Stimulated activated CD4-positive, alpha-beta T cell treated with anti-CD3 and anti-CD28 coated beads, Interleukin-4, amount 100 ng/mL, for 1 hour (primary cell): ENCODE results near the gene PATJ.
"Not testable (repeated sequence)": the region's sequence is repeated elsewhere in the genome, so short reads cannot be mapped to it uniquely, and the experiment has no call there.

ENCODE experiments used
- DNase-seq: peaks from one replicate; pipeline ENCODE4 v3.0.0-alpha.2; 2020

The PATJ gene

GRCh38 chr1:62181532-62181931 lies 439.3 kb downstream of the PATJ start:
- DNase-seq: no peak

- not testable (repeated sequence) for DNase-seq
Measured at GRCh38 chr1:62182157-62182556, 439.9 kb downstream of the PATJ start.

DNA sequence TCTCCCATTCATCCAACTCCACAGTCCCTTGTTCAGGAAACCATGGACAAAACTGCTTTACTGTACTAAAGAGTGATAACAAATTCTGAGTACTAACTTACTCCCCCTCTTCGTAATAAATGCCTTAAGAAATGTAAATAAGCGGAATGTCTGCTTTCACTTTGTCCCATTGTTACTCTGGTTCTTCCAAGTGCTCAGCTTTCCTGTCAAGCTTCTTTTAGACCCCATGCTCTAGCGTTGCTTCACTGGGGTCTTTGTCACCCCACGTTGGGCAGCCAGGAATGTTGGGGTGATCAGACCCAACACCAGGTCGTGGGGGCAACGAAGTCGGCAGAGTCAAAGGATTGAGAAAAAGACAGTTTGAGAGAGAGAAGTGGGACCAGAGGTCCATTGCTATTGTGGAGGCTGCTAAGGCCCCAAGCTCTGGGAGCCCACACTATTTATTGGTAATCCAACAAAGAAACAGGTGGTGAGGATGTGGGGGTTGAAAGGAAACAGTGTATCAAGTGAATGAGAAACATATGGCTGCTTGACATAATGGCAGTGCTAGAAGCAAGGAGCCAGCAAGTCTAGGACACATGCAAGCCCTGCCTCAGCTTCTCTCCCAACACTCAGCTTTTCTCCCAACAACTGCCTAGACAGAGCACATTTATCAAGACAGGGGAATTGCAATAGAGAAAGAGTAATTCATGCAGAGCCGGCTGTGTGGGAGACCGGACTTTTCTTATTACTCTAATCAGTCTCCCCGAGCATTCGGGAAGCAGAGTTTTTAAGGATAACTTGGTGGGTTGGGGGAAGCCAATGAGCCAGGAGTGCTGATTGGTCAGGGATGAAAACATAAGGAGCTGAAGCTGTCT lies 441.1 kb downstream of the PATJ start:
- DNase-seq: not testable (repeated sequence)

DNA sequence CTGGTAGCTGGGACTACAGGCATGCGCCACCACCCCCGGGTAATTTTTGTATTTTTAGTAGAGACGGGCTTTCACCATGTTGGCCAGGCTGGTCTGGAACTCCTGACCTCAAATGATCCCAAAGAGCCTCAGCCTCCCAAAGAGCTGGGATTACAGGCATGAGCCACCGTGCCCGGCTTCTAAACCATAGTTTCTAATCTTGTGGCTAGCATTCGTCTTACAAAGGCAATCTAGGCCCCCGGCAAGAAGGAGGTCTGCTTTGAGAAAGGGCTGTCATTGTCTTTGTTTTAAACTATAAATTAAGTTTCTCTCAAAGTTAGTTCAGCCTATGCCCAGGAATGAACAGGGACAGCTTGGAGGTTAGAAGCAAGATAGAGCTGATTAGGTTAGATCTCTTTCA lies 442.1 kb downstream of the PATJ start:
- no peak for DNase-seq

GRCh38 chr1:62185233-62185632 lies 443.0 kb downstream of the PATJ start:
- DNase-seq: not testable (repeated sequence)

GRCh38 chr1:62185677-62186076 lies 443.4 kb downstream of the PATJ start:
- no peak for DNase-seq

- no peak for DNase-seq
Measured at GRCh38 chr1:62187548-62187947, 445.3 kb downstream of the PATJ start.

- DNase-seq: no peak
Measured at GRCh38 chr1:62188111-62188510, 445.8 kb downstream of the PATJ start.

DNA sequence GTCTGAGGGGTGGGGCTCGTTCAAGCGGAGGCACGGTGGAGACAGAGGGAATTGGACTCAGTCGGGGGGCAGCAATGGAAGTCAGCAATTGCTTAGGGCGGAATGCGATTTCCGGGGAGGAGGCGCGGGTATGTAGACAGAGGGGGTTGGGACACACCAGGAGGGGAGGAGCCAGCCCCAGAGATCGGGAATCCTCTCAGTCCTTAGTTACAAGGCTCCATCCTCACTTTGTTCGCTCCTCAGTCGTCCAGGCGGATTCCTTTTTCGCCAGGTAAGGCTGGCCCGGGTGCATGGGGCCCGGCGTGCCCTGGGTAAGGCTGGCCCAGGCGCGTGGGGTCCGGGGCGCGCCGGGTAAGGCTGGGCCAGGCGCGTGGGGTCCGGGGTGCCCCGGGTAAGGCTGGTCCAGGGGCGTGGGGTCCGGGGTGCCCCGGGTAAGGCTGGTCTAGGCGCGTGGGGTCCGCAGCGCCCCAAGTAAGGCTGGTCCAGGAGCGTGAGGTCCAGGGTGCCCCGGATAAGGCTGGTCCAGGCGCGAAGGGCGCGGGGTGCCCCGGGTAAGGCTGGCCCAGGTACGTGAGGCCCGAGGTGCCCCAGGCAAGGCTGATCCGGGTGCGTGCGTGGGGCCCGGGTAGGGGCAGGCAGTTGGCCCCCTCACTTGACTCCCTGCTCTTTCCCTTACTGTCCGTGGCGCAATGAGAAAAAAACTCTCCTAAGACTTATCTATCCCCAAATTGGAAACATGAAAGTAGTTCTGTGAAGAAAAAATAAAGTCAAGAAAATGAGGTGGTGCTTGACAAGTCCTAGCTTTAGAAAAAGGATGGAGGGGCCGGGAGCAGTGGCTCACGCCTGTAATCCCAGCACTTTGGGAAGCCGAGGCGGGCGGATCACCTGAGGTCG lies 452.6 kb downstream of the PATJ start, which contains the start of gene L1TD1:
Gene L1TD1 (plus strand): TSS at position 199 of the 894 bp plus-strand sequence. CDS start 11,780 bp downstream, outside the sequence.
- DNase-seq: no peak

DNA sequence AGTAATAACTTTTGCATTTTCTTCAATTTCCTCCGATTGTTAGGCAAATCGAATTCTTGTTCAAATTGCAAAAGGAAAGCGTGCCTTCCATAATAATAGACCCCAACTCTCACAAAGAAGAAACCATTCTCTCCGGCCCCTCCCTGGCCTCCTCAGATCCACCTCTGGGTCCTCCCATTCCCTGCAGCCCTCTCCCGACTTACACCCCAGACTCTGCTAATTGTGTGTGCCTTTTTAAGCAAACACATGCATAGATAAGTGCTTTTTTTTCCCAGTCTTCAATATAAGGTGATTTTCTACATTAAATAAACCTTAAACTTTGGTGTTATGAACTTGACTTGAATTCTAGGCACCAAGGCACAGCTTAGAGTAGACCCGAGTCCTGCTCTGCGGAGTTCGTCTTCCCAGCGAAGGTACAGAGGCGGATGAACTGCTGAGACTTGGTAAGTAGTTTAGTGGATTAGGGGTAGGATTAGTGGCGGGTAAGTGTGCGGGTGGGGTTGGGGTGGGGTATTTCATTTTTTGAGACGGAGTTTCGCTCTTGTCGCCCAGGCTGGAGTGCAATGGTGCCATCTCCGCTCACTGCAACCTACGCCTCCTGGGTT lies 453.9 kb downstream of the PATJ start:
- DNase-seq: no peak

- DNase-seq: no peak
Measured at GRCh38 chr1:62198069-62198780, 455.9 kb downstream of the PATJ start.

DNA sequence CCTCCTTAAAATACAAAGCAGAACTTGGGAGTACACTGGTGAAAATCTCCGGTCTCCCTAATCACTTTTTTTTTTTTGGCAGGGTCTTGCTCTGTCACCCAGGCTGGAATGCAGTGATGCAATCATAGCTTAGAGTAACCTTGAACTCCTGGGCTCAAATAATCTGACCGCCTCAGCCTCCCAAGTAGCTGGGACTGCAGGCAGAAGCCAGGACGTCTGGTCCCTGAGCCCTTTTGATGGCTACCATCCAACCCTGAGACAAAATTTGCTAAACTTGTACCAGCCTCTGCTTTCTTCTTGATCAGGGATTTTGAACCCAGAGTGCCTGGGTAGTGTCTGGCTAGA lies 456.5 kb downstream of the PATJ start:
- DNase-seq: no peak

GRCh38 chr1:62207187-62207586 lies 464.9 kb downstream of the PATJ start:
- DNase-seq: no peak

DNA sequence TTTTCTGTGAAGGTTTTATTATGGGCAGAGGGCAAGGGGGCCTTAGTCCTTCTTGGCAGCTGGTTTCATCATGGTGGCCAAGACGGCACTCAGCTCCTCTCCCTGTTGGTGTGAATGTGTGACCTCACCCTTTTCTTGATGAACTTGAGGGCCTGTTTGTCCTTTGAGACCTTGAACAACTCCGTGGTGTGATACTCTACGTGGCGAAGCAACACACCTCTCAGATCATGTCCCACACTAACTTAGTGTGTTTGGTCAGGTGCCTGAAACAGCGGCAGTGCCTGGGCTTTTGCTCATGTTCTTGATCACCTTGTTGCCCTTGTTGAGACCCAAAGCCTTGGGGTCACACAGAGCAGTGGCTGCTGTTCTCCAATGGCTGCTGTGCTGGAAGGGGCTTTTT lies 465.8 kb downstream of the PATJ start:
- no peak for DNase-seq

DNA sequence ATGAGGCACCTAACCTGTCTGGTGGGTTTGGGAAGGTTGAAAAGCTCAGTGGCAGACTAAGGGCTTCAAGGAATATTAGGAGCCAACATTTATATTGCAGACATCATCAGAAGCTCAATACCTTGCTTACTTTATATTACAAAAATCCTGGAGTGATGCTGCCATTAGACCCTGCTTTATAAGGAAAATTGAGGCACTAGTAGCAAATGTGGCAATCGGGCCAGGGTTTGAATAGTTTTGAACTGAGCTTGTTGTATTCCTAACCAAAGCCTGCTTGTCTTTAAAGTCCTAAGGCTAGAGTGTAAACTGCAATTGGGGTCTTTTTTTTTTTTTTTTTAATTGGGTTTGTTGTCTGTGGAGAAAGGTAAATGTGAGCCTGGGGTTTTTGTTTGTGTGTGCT lies 466.7 kb downstream of the PATJ start:
- no peak for DNase-seq

- DNase-seq: no peak
Measured at GRCh38 chr1:62209931-62210595, 467.8 kb downstream of the PATJ start.

DNA sequence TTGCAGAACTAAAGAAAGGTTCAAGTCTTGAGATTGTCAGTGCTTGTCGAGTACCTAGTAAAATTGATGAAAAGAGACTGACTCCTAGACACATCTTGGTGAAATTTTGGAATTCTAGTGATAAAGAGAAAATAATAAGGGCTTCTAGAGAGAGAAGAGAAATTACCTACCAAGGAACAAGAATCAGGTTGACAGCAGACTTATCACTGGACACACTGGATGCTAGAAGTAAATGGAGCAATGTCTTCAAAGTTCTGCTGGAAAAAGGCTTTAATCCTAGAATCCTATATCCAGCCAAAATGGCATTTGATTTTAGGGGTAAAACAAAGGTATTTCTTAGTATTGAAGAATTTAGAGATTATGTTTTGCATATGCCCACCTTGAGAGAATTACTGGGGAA lies 468.7 kb downstream of the PATJ start:
- no peak for DNase-seq

DNA sequence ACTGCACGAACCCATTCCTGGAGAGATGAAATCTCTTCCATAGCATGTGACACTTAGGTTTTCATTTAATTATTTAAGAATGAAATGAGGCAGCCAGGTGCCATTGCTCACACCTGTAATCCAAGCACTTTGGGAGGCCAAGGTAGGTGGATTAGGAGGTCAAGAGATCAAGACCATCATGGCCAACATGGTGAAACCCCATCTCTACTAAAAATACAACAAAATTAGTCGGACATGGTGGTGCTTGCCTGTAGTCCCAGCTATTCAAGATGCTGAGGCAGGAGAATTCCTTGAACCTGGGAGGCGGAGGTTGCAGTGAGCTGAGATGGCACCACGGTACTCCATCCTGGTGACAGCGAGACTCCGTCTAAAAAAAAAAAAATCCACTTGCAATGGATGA lies 470.1 kb downstream of the PATJ start:
- DNase-seq: no peak

DNA sequence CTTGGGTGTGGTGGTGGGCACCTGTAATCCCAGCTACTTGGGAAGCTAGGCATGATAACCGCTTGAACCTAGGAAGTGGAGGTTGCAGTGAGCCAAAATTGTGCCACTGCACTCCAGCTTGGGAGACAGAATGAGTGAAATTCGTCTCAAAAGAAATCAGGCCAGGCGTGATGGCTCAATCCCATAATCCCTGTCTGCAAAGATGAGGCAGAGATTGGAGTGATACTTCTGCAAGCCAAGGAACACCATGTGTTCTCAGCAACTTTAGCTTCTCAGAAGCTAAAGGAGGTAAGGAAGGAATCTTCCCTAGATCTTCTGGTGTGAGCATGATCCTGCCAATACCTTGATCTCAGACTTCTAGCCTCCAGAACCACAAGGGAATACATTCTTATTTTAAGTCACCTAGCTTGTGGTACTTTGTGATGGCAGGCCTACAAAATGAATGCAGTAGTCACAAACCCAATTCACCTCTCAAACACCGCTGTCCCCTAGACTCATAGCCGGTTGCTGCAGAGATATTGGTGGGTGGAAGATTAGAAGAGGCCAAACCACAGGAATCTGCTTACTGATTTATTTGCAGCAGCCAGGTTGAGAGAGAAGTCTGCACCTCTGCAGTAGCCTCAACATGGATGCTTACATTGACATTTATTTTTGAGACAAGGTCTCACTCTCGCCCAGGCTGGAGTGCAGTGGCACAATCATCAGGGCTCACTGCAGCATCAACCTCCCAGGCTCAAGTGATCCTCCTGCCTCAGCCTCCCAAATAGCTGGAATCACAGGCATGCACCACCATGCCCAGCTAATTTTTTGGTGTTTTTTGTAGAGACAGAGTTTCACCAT lies 471.0 kb downstream of the PATJ start:
- no peak for DNase-seq

GRCh38 chr1:62218604-62219003 lies 476.3 kb downstream of the PATJ start:
- no peak for DNase-seq

GRCh38 chr1:62220456-62220855 lies 478.2 kb downstream of the PATJ start:
- DNase-seq: not testable (repeated sequence)
